RWPE1 (cell line): ENCODE measurements around the gene SORCS1.

ENCODE experiments used
- CTCF ChIA-PET: fragments of 350-600 bp; sonication (Branson Sonifier 250); formaldehyde crosslinking; extraction: SDS; loops from one replicate; lab custom pipeline; 2021; lab: Yijun Ruan, JAX
- POLR2A ChIA-PET: fragments of 400-600 bp; formaldehyde crosslinking; extraction: SDS; loops from one replicate; lab custom pipeline; 2020; ENCODE audit warnings: antibody characterized with exemption; ENCODE audit not compliant: low non-redundant PET; lab: Yijun Ruan, JAX
- DNase-seq: peaks from one replicate; pipeline ENCODE4 v3.0.0; 2012; ENCODE audit warnings: low spot score
- H3K27ac ChIP-seq: fragments of 450-650 bp; 2 replicates; pipeline ENCODE4 v1.5.1; 2017
- TF ChIP-seq, protein P1 (sequence below): fragments of 450-650 bp; conservative IDR thresholded peaks from 2 replicates; pipeline ENCODE4 v1.5.1; 2017; ENCODE audit warnings: low read depth, mild to moderate bottlenecking

SORCS1 gene

DNA sequence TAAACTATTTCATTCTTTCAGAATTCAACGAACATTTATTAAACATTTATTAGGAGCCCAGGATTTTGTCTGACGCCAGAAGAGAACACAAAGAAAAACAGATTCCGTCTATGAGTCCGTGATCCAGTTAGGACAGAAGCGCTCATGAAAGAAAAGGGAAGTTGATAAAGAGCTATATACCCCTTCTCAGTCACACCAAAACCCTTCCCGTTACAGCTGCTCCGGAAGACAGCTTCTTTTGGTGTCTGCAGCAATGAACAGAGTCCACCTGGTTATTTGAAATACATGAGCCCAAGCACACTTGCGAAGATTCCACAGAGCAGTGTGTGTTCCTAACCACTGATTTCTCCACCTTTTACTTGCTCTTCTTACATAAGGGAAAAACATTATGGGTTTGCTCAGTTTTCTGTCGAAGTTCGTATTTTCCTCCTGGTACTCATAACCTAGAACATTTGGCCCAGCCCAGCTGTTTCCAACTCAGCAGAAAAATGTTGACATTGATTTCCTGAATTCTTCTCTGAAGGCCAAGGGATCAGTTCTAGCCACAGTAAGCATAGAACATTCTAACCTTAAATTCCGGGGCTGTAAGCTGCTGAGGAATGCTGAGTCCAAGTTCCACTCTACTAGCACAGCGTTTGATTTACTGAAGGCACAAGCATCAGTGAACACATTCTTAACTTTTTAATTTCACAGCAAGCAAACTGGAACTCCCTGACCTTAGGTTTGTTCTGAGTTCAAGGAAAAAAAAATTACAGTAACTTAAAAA is 206.5 kb downstream of the SORCS1 start:
- no peak for DNase-seq
- no peak overlapping the region for H3K27ac ChIP-seq
- TF ChIP-seq, protein P1, sequence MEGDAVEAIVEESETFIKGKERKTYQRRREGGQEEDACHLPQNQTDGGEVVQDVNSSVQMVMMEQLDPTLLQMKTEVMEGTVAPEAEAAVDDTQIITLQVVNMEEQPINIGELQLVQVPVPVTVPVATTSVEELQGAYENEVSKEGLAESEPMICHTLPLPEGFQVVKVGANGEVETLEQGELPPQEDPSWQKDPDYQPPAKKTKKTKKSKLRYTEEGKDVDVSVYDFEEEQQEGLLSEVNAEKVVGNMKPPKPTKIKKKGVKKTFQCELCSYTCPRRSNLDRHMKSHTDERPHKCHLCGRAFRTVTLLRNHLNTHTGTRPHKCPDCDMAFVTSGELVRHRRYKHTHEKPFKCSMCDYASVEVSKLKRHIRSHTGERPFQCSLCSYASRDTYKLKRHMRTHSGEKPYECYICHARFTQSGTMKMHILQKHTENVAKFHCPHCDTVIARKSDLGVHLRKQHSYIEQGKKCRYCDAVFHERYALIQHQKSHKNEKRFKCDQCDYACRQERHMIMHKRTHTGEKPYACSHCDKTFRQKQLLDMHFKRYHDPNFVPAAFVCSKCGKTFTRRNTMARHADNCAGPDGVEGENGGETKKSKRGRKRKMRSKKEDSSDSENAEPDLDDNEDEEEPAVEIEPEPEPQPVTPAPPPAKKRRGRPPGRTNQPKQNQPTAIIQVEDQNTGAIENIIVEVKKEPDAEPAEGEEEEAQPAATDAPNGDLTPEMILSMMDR = no peak
- ChIA-PET POLR2A (interaction anchor here (0.6 kb wide), 1 partner anchor 31 kb away, joined by 3 read pairs; no protein-coding TSS in a partner anchor), CTCF (no interaction called here)

DNA sequence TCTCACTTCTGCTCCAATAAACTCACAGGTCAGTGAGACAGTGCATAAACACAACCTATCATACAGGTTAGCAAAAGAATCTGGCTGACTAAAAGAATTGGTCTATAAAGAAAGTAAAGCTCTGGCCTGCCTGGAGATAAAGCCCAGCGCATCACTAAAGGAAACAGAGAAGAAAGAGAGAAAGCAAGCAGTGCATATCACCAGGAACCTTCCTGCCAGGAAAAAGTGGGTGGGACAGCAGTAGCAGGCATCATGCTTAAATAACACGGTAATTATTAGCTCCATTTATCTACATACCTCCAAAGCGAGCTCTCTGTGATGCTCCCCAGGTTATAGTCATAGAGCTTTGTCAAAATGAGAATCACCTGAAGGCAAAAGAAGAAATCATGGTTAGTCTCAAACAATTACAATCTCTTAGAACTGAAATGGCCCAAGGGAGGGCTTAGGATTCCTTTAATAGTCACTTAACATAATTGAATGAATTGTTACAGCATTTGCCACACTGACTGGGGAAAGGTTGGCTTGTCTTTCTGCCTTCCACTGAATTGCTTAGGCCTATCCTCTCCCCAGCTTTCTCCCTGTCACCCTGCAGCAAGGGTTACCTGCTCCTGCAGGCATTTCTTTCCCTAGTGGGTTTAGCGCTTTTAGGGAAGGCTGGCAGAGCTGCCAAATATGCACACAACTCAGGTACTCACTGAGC is 208.1 kb downstream of the SORCS1 start:
- H3K27ac ChIP-seq = no peak overlapping the region
- ChIA-PET CTCF (interaction anchor here (0.6 kb wide), 3 partner anchors 9 to 42 kb away, joined by 4 to 5 read pairs (median 4); no protein-coding TSS in a partner anchor), POLR2A (no interaction called here)
- DNase-seq = no peak
- TF ChIP-seq, protein P1 = no peak

DNA sequence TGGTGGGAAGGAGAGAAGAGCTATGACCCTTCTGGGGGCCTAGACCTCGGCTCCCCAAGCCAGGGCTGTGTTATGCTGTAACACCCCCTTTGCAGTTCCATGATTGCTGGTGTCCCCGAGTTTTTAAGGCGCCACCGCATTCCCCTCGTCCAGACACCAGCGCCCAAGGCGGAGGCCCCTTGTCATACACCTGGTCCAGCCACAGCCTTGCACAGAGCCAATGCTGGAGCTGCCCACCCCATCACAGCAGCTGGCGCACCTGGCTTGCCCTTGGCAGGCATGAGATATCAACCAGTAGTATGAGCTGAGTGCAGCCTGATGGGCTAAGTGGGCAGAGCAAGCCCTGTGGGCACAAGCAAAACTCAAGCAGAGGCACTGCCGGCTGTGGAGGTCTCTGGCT is 209.4 kb downstream of the SORCS1 start:
- POLR2A ChIA-PET = no interaction called here
- TF ChIP-seq, protein P1 = no peak
- no peak overlapping the region for H3K27ac ChIP-seq
- DNase-seq = no peak
- CTCF ChIA-PET = no interaction called here

DNA sequence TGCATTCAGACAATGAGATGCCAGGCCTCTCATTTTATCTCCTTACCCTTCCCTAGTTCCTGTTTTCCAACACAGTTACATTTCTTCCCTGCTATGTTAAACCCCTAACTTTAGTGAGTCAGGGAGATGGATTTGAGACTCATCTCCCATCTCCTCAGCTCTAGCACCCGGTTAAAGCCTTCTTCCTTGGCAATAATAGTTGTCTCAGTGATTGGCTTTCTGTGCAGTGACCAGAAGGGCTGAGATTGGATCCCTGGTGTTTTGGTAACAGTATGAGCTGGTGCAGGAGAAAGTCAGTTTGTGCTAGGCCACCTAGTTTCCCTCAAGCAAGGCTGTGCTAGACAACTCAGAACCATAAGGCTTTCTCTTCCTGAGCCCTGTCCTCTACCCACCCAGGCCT is 212.5 kb downstream of the SORCS1 start:
- TF ChIP-seq, protein P1 = no peak
- H3K27ac ChIP-seq = no peak overlapping the region
- POLR2A ChIA-PET = no interaction called here
- no peak for DNase-seq
- CTCF ChIA-PET = no interaction called here

DNA sequence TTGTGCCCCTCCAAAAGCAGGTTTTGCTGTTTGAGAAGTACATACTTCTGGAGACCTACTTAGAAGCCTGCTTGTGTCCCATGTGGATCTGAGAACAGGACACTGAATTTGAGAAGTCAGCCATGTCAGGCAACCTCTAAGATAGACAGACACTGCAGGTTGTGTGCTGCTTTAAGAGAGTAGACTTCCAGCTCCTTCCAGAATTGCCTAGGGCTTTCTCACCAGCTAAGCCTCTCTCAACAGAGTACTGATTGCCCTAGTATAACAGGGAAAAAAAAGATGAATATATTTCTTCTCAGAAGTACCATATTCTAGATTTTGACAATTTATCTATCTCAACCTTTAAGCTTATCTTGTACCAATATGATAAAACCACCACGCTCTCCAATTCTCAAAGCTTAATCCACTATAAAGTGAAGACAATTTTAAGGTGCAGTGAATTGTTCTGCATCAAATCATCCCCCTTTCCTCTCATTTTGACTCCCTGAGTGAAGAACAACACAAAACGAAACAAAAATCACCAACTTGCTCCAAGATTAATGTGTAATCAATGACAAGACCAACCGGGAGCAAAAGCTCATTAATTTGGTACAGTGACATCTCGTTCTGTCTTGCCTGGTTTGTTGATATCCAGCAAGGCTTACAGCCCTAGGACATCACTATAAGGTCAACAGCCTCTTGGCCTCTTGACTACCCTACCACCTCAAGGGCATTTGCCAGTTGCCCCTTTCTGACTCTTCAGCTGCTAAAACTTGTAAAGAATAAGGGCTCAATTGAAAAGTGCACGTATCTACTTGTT is 214.6 kb downstream of the SORCS1 start:
- ChIA-PET CTCF (interaction anchor here (0.6 kb wide), 1 partner anchor 245 kb away, joined by 3 read pairs; no protein-coding TSS in a partner anchor), POLR2A (no interaction called here)
- H3K27ac ChIP-seq = no peak overlapping the region
- TF ChIP-seq, protein P1 = no peak
- DNase-seq = no peak

DNA sequence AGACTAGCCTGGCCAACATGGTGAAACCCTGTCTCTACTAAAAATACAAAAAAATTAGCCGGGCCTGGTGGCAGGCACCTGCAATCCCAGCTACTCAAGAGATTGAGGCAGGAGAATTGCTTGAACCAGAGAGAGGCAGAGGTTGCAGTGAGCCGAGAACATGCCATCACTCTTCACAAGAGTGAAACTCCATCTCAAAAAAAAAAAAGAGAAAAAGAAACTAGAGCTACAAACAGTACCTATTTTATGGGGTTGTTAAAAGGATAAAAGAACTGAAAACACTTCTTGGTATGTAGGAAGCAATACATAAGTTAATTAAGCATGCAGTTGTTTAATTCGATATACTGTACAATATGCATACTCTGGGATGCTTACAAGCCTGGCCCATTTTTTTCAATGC is 216.9 kb downstream of the SORCS1 start:
- H3K27ac ChIP-seq = no peak overlapping the region
- CTCF ChIA-PET = interaction anchor here (0.6 to 0.8 kb wide), 2 partner anchors 8 to 177 kb away, joined by 4 to 5 read pairs; no protein-coding TSS in a partner anchor

More for the DNA sequence above, 216.9 kb downstream of the SORCS1 start:
- TF ChIP-seq, protein P1 = no peak
- DNase-seq = no peak
- POLR2A ChIA-PET = no interaction called here
